ENCODE measurements around the gene ANXA2.
"Not testable (repeated sequence)": the region's sequence is repeated elsewhere in the genome, so short reads cannot be mapped to it uniquely, and the experiment has no call there.

Gene ANXA2

GRCh38 chr15:60343221-60343970 is 54.4 kb downstream of the ANXA2 start:
- no peak for DNase-seq (ENCODE audit: low read depth)

GRCh38 chr15:60340207-60340921 is 57.4 kb downstream of the ANXA2 start:
- no peak for DNase-seq (ENCODE audit: low read depth)

GRCh38 chr15:60339236-60339635 is 58.5 kb downstream of the ANXA2 start:
- no peak for DNase-seq (ENCODE audit: low read depth)

- no peak for DNase-seq (ENCODE audit: low read depth)
These were observed 59.0 kb downstream of the ANXA2 start for GRCh38 chr15:60338810-60339209.

GRCh38 chr15:60337076-60337475 is 60.7 kb downstream of the ANXA2 start:
- DNase-seq (ENCODE audit: low read depth), result no peak

- not testable (repeated sequence) for DNase-seq (ENCODE audit: low read depth)
These were observed 62.5 kb downstream of the ANXA2 start for GRCh38 chr15:60335296-60335695.

GRCh38 chr15:60328852-60329443 is 68.8 kb downstream of the ANXA2 start:
- peak; percentile 40 for DNase-seq (ENCODE audit: low read depth)

- DNase-seq (ENCODE audit: low read depth), result peak; percentile 44
These were observed 70.7 kb downstream of the ANXA2 start for GRCh38 chr15:60326824-60327654.

- DNase-seq (ENCODE audit: low read depth), result no peak
These were observed 71.4 kb downstream of the ANXA2 start for GRCh38 chr15:60326343-60326742.

- DNase-seq (ENCODE audit: low read depth), result no peak
These were observed 71.9 kb downstream of the ANXA2 start for GRCh38 chr15:60325905-60326304.

- DNase-seq (ENCODE audit: low read depth), result no peak
These were observed 72.9 kb downstream of the ANXA2 start for GRCh38 chr15:60324706-60325438.

GRCh38 chr15:60323322-60323721 is 74.5 kb downstream of the ANXA2 start:
- no peak for DNase-seq (ENCODE audit: low read depth)

GRCh38 chr15:60320365-60320764 is 77.4 kb downstream of the ANXA2 start:
- no peak for DNase-seq (ENCODE audit: low read depth)

GRCh38 chr15:60318216-60318867 is 79.4 kb downstream of the ANXA2 start:
- no peak for DNase-seq (ENCODE audit: low read depth)

- no peak for DNase-seq (ENCODE audit: low read depth)
These were observed 80.8 kb downstream of the ANXA2 start for GRCh38 chr15:60316961-60317360.

GRCh38 chr15:60315878-60316277 is 81.9 kb downstream of the ANXA2 start:
- DNase-seq (ENCODE audit: low read depth), result no peak

GRCh38 chr15:60313906-60314305 is 83.9 kb downstream of the ANXA2 start:
- no peak for DNase-seq (ENCODE audit: low read depth)

- DNase-seq (ENCODE audit: low read depth), result no peak
These were observed 90.8 kb downstream of the ANXA2 start for GRCh38 chr15:60307034-60307433.

GRCh38 chr15:60301024-60301423 is 96.8 kb downstream of the ANXA2 start:
- no peak for DNase-seq (ENCODE audit: low read depth)

- DNase-seq (ENCODE audit: low read depth), result no peak
These were observed 98.2 kb downstream of the ANXA2 start for GRCh38 chr15:60299452-60300047.
